Measurements from ENCODE around the gene SCUBE2. TPM values are rescaled to one million over a fixed set of nuclear protein-coding genes. Genes with fewer than 3 reads are reported as not detected.

The SCUBE2 gene
- total RNA-seq, 1 donor from 2014 or later, result 5.0 TPM

DNA sequence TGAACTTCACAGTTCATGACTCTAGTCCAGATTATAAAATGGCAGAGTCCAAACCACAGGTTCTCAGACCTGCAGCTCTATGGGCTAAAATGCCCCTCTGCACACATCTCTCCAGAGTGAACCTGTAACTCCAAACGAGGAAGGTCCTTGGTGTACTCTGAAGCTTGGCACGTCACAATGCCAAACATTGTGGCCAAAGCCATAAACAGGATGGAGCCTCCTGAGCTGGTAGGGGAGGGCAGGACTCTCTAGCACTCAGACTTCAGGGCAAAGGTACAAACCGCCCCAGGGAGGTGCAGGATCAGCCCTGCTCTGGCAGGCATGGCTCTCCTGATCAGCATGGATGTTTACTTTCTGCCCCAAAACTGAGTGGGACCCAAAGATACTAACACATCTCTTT, 2.3 kb downstream of the SCUBE2 start:
- TF ChIP-seq, protein P1, sequence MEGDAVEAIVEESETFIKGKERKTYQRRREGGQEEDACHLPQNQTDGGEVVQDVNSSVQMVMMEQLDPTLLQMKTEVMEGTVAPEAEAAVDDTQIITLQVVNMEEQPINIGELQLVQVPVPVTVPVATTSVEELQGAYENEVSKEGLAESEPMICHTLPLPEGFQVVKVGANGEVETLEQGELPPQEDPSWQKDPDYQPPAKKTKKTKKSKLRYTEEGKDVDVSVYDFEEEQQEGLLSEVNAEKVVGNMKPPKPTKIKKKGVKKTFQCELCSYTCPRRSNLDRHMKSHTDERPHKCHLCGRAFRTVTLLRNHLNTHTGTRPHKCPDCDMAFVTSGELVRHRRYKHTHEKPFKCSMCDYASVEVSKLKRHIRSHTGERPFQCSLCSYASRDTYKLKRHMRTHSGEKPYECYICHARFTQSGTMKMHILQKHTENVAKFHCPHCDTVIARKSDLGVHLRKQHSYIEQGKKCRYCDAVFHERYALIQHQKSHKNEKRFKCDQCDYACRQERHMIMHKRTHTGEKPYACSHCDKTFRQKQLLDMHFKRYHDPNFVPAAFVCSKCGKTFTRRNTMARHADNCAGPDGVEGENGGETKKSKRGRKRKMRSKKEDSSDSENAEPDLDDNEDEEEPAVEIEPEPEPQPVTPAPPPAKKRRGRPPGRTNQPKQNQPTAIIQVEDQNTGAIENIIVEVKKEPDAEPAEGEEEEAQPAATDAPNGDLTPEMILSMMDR (IDR thresholded peaks at IDR 0.05), result no peak
- Mint-ChIP-seq H3K36me3 (ENCODE audit: low read depth) (peaks cover under 1% of the 10 kb centered on the region), H3K4me1 (ENCODE audit: low read depth) (peaks cover 12% of the 10 kb centered on the region), H3K9me3 (ENCODE audit: low read depth) (no peaks in the 10 kb centered on the region), H3K27me3 (ENCODE audit: low read depth) (no peaks in the 10 kb centered on the region), H3K4me3 (ENCODE audit: unreplicated experiment) (no peak overlapping the region), H3K27ac (ENCODE audit: unreplicated experiment) (no peak overlapping the region)
- no peak for DNase-seq (ENCODE audit: low spot score)

DNA sequence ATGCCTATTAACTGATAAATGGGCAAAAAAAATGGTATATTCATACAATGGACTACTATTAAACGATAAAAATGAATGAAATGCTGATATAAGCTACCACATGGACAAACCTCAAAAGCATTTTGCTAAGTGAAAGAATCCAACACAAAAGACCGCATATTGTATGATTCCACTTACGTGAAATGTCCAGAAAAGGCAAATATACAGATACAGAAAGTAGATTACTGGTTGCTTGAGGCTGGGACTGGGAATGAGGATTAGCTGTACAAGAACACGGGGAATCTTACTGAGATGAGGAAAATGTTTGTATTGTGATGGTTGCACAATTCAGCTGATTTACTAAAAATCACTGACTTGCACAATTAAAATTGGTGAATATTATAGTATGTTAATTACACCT, 8.8 kb downstream of the SCUBE2 start:
- TF ChIP-seq, protein P1 (IDR thresholded peaks at IDR 0.05), result no peak
- no peak overlapping the region for H3K27ac Mint-ChIP-seq (ENCODE audit: unreplicated experiment)

DNA sequence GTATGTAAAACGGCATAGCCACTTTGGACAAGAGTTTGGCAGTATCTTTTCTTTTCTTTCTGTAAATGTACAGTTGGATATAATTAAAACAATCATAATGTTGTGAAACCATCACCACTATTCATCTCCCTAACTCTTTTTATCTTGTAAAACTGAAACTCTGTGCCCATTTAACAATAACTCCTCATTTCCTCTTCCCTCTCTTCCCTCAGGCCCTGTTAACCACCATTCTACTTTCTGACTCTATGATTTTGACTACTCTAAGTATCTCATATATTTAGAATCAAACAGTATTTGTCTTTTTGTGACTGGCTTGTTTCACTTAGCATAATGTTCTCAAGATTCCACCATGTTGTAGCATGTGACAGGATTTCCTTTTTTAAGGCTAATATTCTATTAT, 10.2 kb downstream of the SCUBE2 start:
- TF ChIP-seq, protein P1 (IDR thresholded peaks at IDR 0.05), result no peak
- DNase-seq (ENCODE audit: low spot score), result no peak
- Mint-ChIP-seq H3K27ac (ENCODE audit: unreplicated experiment) (no peak overlapping the region), H3K4me1 (ENCODE audit: low read depth) (no peaks in the 10 kb centered on the region), H3K9me3 (ENCODE audit: low read depth) (peaks cover 3% of the 10 kb centered on the region), H3K27me3 (ENCODE audit: low read depth) (no peaks in the 10 kb centered on the region), H3K4me3 (ENCODE audit: unreplicated experiment) (no peak overlapping the region), H3K36me3 (ENCODE audit: low read depth) (no peaks in the 10 kb centered on the region)

More for the DNA sequence above, 8.8 kb downstream of the SCUBE2 start:
- H3K36me3 Mint-ChIP-seq (ENCODE audit: low read depth), result no peaks in the 10 kb centered on the region
- no peak overlapping the region for H3K4me3 Mint-ChIP-seq (ENCODE audit: unreplicated experiment)
- no peaks in the 10 kb centered on the region for H3K4me1 Mint-ChIP-seq (ENCODE audit: low read depth)
- H3K9me3 Mint-ChIP-seq (ENCODE audit: low read depth), result peaks cover 3% of the 10 kb centered on the region
- H3K27me3 Mint-ChIP-seq (ENCODE audit: low read depth), result no peaks in the 10 kb centered on the region
- no peak for DNase-seq (ENCODE audit: low spot score)

DNA sequence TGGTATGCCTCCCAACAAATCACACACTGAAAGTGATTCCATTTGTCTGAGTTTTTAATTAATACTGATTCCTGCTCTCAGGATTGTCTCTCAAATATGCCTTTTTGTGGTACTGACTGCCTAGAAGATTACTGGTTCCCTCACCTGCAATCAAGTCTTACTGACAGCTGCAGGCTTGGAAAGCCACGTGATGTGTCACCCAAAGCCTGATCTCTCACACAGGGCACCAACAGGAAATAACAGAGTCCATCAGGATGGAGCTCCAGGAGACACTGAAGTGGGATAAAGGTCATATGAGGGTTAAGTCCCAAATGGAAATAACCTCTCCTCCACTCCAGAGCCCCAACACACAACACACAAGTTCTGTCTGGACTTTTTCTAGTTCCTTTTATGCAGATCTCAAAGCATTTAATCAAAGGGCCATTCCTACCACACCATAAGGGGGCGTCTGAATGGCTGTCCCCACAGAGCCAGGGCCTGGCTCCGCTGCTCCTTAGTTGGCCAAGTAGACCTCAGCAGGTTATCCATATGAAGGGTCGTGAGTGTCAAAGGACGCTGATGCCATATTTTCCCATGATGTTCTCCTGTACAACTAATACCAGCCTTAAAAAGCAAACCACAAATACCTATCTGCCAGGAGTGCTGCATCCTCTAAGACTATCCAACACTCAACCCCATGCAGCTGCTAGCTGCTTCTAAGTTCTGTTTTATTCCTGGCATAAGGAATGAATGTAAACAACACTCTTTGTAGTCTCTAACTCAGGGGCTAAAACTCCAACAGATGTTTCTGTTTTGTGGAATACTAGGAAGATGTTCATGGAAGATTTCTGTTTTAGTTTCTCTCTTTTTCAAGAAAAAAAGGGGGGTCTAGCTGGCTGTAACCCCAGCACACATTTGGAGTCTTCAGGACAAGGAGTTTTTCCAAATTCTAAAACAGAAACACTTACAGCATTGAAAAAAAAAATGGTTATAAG, 13.0 kb downstream of the SCUBE2 start:
- H3K4me3 Mint-ChIP-seq (ENCODE audit: unreplicated experiment), result no peak overlapping the region
- TF ChIP-seq, protein P1 (IDR thresholded peaks at IDR 0.05), result no peak
- H3K36me3 Mint-ChIP-seq (ENCODE audit: low read depth), result no peaks in the 10 kb centered on the region
- no peaks in the 10 kb centered on the region for H3K27me3 Mint-ChIP-seq (ENCODE audit: low read depth)
- H3K4me1 Mint-ChIP-seq (ENCODE audit: low read depth), result no peaks in the 10 kb centered on the region
- H3K9me3 Mint-ChIP-seq (ENCODE audit: low read depth), result peaks cover 3% of the 10 kb centered on the region
- H3K27ac Mint-ChIP-seq (ENCODE audit: unreplicated experiment), result no peak overlapping the region
- DNase-seq (ENCODE audit: low spot score), result no peak

DNA sequence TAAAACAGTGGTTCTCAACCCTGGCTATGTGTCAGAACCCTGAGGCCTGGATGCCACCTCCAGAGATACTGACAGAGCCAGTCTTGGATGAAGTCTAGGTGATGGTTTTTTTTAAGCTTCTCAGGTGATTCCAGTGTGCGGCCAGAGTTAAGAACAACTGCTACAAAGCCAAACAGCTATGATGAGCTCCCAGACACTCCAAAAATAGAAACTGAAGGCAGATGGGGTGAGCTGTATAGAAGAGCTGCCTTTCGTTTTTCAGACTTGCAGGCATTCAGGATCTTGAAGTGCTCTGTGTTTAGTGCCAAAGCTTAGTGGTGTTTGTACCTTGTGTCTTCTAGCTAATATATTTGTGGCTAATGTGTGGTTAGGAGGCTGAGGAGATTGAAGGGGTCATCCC, 14.2 kb downstream of the SCUBE2 start:
- TF ChIP-seq, protein P1 (IDR thresholded peaks at IDR 0.05), result no peak
- H3K4me1 Mint-ChIP-seq (ENCODE audit: low read depth), result no peaks in the 10 kb centered on the region
- H3K4me3 Mint-ChIP-seq (ENCODE audit: unreplicated experiment), result no peak overlapping the region
- H3K36me3 Mint-ChIP-seq (ENCODE audit: low read depth), result no peaks in the 10 kb centered on the region
- H3K27ac Mint-ChIP-seq (ENCODE audit: unreplicated experiment), result no peak overlapping the region
- no peaks in the 10 kb centered on the region for H3K27me3 Mint-ChIP-seq (ENCODE audit: low read depth)
- no peak for DNase-seq (ENCODE audit: low spot score)
- H3K9me3 Mint-ChIP-seq (ENCODE audit: low read depth), result peaks cover 3% of the 10 kb centered on the region
